Measurements from ENCODE around the gene GRIK3. TPM values are rescaled to one million over a fixed set of nuclear protein-coding genes. Genes with fewer than 3 reads are reported as not detected.

GRIK3 gene
- total and polyA plus RNA-seq, 2 of the 8 experiments (the other 6 are each of a cell fraction or from before 2014, with no cell fraction given): 2.1 to 3.4 TPM

DNA sequence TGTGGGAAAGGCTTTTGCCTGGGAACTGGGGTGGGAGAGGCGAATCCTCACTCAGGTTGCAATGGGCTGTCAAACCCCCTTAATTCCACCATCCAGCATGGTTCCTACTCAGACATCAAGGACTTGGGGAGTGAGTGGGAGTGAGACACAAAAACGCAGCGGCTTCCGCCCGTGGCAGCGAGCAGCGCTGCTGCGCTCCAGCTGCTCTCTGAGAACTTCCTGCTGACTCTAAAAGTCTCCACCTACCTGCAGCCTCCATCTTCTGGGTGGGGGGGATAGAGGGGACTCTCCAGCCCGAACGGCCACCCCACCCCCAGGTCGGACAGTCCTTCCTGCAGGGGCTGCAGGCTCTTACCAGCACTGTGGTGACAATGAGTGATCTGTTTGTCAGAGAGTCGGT is 184.4 kb downstream of the GRIK3 start:
- Histone ChIP-seq H2AFZ (ENCODE audit: low read length) (no peak overlapping the region), H3K9ac (replicated peaks in 1 of 4; ENCODE audit: extremely low read depth in 1 of 4, low read depth in 3 of 4, low read length in 3 of 4) (no peak overlapping the region), H2BK120ac (replicated peaks; ENCODE audit: low read depth, low read length) (no peak overlapping the region), H4K5ac (ENCODE audit: insufficient read length, low read depth, low read length) (no peak overlapping the region), H3K4ac (replicated peaks; ENCODE audit: insufficient read length, low read depth, low read length) (no peak overlapping the region), H3K4me1 (replicated peaks in 1 of 4; ENCODE audit: control insufficient read depth in 3 of 4, insufficient read depth in 4 of 4, low read length in 3 of 4) (peaks cover 12 to 25% (median 18%) of the 10 kb centered on the region in 4 experiments), H4K20me1 (replicated peaks in 1 of 2; ENCODE audit: control insufficient read depth in 1 of 2, insufficient read depth in 2 of 2, low read length in 2 of 2) (no peaks in the 10 kb centered on the region), H3K14ac (ENCODE audit: insufficient read length) (no peak overlapping the region), H2BK20ac (ENCODE audit: low read length) (no peak overlapping the region), H3K79me2 (ENCODE audit: control insufficient read depth in 1 of 2, insufficient read depth in 2 of 2, low read length in 2 of 2) (no peaks in the 10 kb centered on the region), H2BK5ac (ENCODE audit: low read depth, low read length) (no peak overlapping the region), H2AK5ac (ENCODE audit: low read depth, low read length) (no peak overlapping the region), H3K56ac (replicated peaks; ENCODE audit: insufficient read length, low read depth, low read length) (no peak overlapping the region), H3K23ac (ENCODE audit: insufficient read length) (no peak overlapping the region), H3K79me1 (ENCODE audit: low read depth, low read length) (no peaks in the 10 kb centered on the region), H3K23me2 (ENCODE audit: low read depth, low read length) (no peaks in the 10 kb centered on the region), H3K9me3 (ENCODE audit: insufficient read depth in 2 of 2, low read depth in 1 of 2, low read length in 1 of 2) (no peaks in the 10 kb centered on the region), H3K18ac (ENCODE audit: extremely low read depth, low read length) (no peak overlapping the region), H4K8ac (ENCODE audit: extremely low read depth, insufficient read depth, low read length) (peak overlapping the region; percentile 23; the same call in 1 of the 2 replicates), H2BK15ac (ENCODE audit: low read length) (no peak overlapping the region), H3K27me3 (replicated peaks in 1 of 4; ENCODE audit: control insufficient read depth in 3 of 4, extremely low read depth in 1 of 4, insufficient read depth in 3 of 4, low read length in 3 of 4) (no peaks in the 10 kb centered on the region), H3K4me2 (ENCODE audit: insufficient read depth in 1 of 2, low read depth in 2 of 2, low read length in 2 of 2) (no peak overlapping the region), H3K27ac (ENCODE audit: low read depth, low read length) (no peak overlapping the region), H3K4me3 (ENCODE audit: extremely low read depth in 1 of 4, insufficient read depth in 2 of 4, low read depth in 3 of 4, low read length in 4 of 4) (no peak overlapping the region), H4K91ac (replicated peaks; ENCODE audit: insufficient read length, low read length) (peak overlapping the region; percentile 5), H3K36me3 (ENCODE audit: control insufficient read depth in 2 of 4, insufficient read depth in 4 of 4, low read length in 3 of 4) (no peaks in the 10 kb centered on the region), H2BK12ac (ENCODE audit: low read depth, low read length) (no peak overlapping the region)
- ChIA-PET CTCF (ENCODE audit: partially characterized antibody) (interaction anchor here (1.0 to 15.3 kb wide), 4 partner anchors 16 to 294 kb away, joined by 3 to 211 read pairs (median 4); no protein-coding TSS in a partner anchor), POLR2A (ENCODE audit: partially characterized antibody) (no interaction called here)
- FAIRE-seq (no peak), DNase-seq (ENCODE audit: low read depth in 1 of 2, low spot score in 2 of 2) (no peak)
- WGBS, 2 experiments (ENCODE audit: extremely low coverage in 1 of 2, insufficient coverage in 1 of 2, insufficient read length in 1 of 2, insufficient replicate concordance in 2 of 2, low coverage in 1 of 2, low lambda C conversion rate in 2 of 2, missing lambda C conversion rate in 1 of 2): 96% methylated on average over 12 of the region's 12 CpGs; no CpG with 5 or more reads in 1 of the 2 experiments
- TF ChIP-seq, protein P1, sequence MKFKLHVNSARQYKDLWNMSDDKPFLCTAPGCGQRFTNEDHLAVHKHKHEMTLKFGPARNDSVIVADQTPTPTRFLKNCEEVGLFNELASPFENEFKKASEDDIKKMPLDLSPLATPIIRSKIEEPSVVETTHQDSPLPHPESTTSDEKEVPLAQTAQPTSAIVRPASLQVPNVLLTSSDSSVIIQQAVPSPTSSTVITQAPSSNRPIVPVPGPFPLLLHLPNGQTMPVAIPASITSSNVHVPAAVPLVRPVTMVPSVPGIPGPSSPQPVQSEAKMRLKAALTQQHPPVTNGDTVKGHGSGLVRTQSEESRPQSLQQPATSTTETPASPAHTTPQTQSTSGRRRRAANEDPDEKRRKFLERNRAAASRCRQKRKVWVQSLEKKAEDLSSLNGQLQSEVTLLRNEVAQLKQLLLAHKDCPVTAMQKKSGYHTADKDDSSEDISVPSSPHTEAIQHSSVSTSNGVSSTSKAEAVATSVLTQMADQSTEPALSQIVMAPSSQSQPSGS (IDR thresholded peaks at IDR 0.05; ENCODE audit: low read length): no peak
